HepG2 (cell line): ENCODE results near the gene COL4A3.

Experiments
- EEA1 ChIP-seq: sonication (generic); formaldehyde crosslinking; IDR thresholded peaks from 2 replicates; pipeline ENCODE4 v1.5.1; 2020; ENCODE audit warnings: mild to moderate bottlenecking, missing genetic modification reagents, borderline replicate concordance
- ERF ChIP-seq: IDR thresholded peaks from 2 replicates; pipeline ENCODE4 v1.6.1; 2018; ENCODE audit warnings: missing biosample characterization, missing genetic modification reagents
- EZH2 ChIP-seq: conservative IDR thresholded peaks from 2 replicates; pipeline ENCODE4 v1.6.1; 2012; ENCODE audit warnings: mild to moderate bottlenecking, low read depth, low read length, moderate library complexity
- KLF16 ChIP-seq, 2 experiments: sonication (generic) in 1 of 2; formaldehyde crosslinking in 1 of 2; IDR thresholded peaks; 2 replicates each; pipeline versions ENCODE4 v1.6.1 to v1.8.0; 2016 to 2023; ENCODE audit warnings: missing genetic modification reagents in 2 of 2, missing compliant biosample characterization in 1 of 2
- PHF8 ChIP-seq: sonication (generic); formaldehyde crosslinking; IDR thresholded peaks from 2 replicates; pipeline ENCODE4 v1.5.0; 2020; ENCODE audit warnings: missing genetic modification reagents
- ZFP36 ChIP-seq: fragments of 150-350 bp; IDR thresholded peaks from 2 replicates; pipeline ENCODE4 v1.6.1; 2018; ENCODE audit warnings: borderline replicate concordance, low read length, low read depth; ENCODE audit not compliant: partially characterized antibody
- ZNF235 ChIP-seq: sonication (generic); formaldehyde crosslinking; IDR thresholded peaks from 2 replicates; pipeline ENCODE4 v1.8.1; 2023; ENCODE audit warnings: mild to moderate bottlenecking, missing genetic modification reagents, borderline replicate concordance
- TF ChIP-seq, protein P1 (sequence below): sonication (generic); formaldehyde crosslinking; IDR thresholded peaks from 2 replicates; pipeline ENCODE4 v1.5.0; 2020; ENCODE audit warnings: mild to moderate bottlenecking, missing genetic modification reagents, moderate library complexity

DNA sequence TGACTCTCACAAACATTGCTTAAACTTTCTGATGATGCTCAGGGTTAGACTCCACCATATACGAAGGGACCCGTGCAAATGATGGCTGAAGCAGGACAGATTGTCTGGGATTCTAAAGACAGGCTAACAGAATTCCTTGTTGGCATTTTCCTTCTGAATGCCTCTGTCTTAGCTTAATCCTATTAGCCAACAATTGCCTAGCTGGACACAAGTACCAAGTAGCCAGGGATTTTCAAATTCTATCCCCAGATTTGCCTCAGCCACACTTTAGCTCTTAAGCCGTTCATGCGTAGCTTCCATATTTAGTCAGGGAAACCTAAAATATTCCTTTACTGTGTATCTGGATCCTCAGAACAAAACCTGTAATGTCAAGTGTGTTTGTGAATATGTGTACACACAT is 40.0 kb downstream of the COL4A3 start:
- TF ChIP-seq ZFP36 (no peak), EEA1 (CRISPR knock-in tag) (no peak), ZNF235 (CRISPR knock-in tag) (no peak), KLF16 (CRISPR knock-in tag; IDR thresholded peaks at IDR 0.05) (no peak), PHF8 (CRISPR knock-in tag) (no peak), ERF (CRISPR knock-in tag) (no peak), EZH2 (no peak)
- TF ChIP-seq, protein P1, sequence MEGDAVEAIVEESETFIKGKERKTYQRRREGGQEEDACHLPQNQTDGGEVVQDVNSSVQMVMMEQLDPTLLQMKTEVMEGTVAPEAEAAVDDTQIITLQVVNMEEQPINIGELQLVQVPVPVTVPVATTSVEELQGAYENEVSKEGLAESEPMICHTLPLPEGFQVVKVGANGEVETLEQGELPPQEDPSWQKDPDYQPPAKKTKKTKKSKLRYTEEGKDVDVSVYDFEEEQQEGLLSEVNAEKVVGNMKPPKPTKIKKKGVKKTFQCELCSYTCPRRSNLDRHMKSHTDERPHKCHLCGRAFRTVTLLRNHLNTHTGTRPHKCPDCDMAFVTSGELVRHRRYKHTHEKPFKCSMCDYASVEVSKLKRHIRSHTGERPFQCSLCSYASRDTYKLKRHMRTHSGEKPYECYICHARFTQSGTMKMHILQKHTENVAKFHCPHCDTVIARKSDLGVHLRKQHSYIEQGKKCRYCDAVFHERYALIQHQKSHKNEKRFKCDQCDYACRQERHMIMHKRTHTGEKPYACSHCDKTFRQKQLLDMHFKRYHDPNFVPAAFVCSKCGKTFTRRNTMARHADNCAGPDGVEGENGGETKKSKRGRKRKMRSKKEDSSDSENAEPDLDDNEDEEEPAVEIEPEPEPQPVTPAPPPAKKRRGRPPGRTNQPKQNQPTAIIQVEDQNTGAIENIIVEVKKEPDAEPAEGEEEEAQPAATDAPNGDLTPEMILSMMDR (CRISPR knock-in tag): no peak
